HG02623 (cell line): ENCODE data around the gene LIPN.

ENCODE experiments used
- ATAC-seq: cut with Tn5 transposase; IDR thresholded peaks from one replicate; pipeline ENCODE4 v1.9.1; 2021; ENCODE audit warnings: moderate library complexity; ENCODE audit not compliant: unreplicated experiment

LIPN gene

DNA sequence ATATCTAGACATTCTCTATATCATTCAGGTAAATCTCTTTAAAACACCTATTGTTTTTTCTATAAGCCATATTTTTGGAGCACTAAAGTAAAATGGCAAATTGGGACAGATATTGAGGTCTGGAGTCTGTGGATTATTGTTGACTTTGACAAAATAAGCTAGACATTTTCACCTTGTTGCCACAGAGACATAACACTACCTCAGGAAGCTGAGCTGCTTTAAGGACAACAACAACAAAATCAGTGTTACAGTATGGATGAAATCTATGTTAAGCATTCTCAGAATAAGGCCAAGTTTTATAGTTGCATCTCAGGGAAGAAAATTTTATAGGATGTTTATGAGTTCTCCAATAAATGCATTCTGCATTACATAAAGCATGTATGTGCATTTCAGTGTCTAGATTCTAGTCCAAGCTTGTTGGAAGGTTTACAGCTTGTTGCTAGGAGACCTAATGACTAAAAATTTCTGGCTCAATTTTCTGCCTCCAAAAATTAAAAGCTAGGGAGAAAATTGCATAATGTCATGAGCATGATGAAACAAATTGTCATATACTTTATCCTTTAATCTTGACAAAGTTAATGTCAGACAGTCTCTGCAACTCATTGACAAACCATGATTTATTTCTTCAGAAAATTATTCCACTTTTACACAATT lies 61.1 kb downstream of the LIPN start:
- ATAC-seq, result no peak

DNA sequence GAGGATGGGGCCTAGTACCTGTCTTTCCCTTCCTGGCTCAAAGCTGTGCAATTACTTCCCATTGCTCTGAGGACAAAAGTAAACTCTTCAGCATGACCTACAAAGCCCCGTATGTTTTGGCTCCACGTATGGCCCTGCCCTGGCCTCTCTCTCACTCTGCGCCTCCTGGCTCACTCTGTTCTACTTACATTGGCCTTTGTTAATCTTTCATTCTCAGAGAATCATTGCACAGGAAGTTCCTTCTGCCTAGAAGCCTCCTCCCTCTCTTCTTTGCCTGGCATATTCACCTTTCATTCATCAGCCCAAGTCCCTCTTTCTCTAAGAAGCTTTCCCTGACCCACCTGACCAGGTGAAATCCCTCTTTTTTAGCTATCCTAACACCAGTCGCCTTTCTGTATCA lies 66.6 kb downstream of the LIPN start:
- ATAC-seq, result no peak

DNA sequence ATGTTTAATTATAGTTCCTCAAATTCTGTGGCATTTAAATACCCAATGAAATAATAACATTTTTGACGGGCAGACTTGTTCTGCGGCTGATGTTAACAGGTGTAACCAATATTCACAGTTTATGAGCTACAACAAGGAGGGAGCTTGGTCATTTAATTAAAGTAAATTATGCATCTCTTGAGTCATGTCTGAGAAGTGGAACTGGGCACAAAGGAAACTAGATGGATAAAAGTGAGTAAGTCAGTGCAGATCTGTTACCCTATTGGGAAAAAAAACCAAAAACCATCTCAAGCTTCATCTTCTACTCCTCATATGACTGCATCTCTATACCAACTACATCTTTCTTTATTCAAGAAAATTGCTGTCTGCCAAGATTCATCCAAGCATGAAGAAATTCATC lies 67.9 kb downstream of the LIPN start:
- no peak for ATAC-seq

DNA sequence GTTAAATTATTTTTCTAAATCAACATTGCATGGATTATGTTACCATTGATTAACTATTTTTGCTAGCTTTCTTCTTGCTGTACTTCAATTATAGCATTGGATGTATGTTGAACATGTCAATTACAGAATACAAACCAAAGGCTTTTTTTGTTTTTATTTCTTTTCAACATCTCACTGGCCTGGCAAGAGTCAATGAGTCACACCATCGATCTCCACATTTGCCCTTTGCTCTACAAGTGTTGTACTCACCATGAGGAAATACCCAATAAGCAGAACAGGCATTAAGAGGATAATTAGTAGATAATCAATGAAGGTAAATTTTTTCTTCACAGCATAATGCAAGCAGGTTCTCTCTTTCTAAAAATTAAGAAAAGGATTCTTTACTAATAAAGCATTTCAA lies 68.5 kb downstream of the LIPN start:
- no peak for ATAC-seq
